KBM-7 (cell line): Measurements from ENCODE around the gene TMUB1.
A peak's percentile ranks its signal among the peaks of the same experiment; 100 is the strongest.

Source experiments
- DNase-seq: peaks from one replicate; pipeline ENCODE4 v3.0.0-alpha.2; 2015
- in situ Hi-C: fragments of 300-500 bp; cut with MboI; formaldehyde crosslinking; loops from 2 replicates; pipeline ENCODE4 v1.14.3; 2020; ENCODE audit warnings: low sequenced_read_pairs, low pct_unique_long_range_greater_than_20kb, mixed read lengths

The TMUB1 gene

DNA sequence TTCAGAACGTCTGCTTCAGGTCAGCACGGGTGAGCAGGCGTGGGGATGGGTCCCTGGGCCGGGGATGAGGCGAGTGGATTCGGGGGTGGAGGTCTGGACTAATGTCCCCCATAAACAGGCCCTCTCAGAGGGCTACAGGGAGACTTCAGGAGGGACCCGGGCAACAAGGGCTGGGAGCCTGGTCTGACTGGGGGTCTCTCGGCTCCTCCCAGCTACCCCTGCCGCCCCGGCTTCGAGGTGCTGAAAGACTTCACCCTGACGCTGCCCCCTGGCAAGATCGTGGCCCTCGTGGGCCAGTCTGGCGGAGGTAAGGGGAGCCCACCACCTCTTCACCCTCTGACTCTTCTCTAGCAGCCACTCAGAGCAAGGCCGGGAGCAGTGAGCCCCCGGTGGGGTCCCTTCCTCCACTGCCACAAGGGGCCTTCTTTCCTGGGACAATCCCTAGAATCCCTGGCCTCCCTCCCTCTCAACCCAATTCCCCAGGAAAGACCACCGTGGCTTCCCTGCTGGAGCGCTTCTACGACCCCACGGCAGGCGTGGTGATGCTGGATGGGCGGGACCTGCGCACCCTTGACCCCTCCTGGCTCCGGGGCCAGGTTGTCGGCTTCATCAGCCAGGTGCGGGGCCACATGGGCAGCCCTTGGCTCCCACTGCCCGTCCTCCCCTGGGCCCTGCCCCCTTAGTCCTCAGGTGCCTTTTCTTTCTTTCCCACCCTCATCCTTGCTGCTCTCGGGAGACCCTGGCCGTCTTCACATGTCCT lies 42.5 kb downstream of the TMUB1 start:
- in situ Hi-C loops = no loop called here
- no peak for DNase-seq

DNA sequence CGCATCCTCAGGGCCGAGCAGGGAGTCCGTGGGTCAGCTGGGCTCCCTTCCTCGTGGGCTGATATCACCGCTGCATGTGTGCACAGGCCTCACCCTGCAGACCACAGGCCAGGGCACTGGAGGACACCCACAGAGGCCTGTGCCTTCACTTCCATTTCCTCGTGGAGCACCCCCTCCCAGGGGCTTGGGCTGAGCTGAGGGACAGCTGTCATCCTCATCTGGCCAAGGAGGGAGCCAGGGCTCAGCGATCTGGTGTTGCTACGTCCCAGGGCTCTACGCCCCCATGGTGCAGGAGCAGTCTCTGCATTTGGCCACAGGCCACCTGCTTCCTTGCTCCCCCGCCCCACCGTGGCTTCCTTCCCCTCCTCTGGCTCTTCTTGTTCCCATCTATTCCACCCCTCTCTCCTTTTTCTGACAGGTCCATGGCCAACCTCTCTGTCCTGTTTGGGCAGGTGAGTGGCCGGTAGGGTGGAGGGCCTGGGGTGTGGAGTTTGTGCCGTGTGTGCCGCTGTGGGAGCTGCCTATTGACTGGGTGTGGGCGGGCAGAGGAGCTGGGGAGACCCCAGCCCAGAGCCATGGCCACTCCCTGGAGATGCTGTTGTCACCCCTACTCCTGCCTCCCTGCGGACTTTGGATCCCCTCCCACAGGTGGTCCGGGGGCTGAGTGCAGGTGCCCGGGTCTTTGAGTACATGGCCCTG lies 43.3 kb downstream of the TMUB1 start:
- DNase-seq = no peak
- in situ Hi-C loops = no loop called here

DNA sequence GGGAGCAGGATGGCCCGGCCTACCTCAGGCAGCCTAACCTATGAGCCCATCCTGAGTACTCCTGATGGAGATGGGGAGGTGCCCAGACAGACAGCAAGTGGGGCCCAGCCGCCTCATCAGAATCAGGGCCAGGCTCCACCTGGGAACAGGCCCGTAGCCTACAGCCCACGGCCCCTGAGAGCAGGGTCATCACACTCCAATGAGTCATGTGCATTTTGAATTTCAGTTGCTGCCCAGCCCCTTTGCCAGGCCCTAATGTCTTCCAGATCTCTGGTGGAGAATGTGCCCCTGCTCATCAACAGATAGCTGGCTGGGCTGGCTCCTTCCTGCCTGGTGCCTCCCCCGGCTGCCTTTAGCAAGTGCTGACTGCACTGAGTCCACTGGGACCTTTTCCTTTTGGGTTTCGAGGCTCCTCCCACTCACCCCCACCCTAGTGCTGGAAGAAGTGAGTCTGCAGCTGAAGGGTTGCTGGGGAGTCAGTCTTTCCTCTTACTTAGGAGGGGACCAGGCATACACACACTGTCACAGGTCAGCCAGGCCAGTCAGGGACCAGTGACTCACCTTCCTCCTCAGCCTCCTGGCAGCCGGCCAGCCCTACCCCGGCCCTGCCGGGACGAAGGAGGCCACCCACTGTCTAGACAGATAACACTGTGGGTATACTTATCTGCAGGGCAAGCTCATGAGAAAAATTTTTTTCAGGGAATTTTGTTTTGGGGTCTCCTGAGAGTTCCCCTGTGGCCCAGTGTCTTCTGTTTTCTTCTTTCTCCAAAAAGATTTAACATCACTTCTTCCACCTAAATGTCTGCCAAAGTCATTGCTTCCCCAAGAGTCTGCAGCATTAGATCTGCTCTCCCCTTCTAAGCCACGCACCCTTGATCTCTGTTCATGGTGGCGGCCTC lies 44.1 kb downstream of the TMUB1 start:
- DNase-seq = peak; percentile 75
- in situ Hi-C loops = no loop called here

DNA sequence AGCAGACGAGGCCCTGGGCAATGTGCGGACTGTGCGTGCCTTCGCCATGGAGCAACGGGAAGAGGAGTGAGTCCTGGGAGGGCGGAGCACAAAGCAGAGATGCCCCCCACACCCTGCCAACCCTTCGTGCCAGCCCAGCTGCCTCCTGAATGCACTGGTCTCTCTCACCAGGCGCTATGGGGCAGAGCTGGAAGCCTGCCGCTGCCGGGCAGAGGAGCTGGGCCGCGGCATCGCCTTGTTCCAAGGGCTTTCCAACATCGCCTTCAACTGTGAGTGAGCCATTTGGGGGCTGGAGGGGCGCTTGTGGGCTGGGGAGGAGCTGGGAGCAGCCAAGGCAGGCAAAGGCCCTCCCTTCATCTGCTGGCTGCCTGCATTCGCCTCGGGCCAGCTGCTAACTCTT lies 47.4 kb downstream of the TMUB1 start:
- in situ Hi-C loops = no loop called here
- DNase-seq = no peak

DNA sequence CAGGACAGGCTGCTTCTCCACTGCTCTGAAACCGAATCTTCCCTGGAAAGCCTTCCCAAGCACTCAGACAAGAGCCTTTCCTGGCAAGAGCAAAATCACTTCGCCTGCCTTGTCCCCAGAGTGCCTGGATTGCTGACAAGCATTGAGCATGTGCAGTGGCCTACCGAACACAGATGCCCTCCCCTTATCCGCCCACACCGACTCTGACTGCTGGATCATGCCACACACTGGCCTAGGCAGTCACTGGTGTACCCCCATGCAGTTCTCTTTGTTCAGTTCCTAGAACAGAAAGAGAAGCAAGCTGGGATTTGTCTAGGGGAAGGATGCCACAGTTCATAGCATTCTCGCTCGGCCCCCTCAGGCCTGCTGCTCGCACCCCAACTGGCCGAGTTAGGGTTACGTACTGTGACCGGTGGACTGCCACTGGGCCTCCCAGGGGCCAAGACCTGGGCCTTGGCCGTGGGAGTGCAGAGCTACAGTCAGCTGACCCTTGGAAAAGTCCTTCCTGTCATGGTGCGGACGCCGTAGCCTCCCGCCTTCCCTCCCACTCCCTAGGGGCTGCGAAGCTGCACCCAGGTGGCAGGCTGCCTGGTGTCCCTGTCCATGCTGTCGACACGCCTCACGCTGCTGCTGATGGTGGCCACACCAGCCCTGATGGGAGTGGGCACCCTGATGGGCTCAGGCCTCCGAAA lies 48.1 kb downstream of the TMUB1 start:
- in situ Hi-C loops = no loop called here
- no peak for DNase-seq

DNA sequence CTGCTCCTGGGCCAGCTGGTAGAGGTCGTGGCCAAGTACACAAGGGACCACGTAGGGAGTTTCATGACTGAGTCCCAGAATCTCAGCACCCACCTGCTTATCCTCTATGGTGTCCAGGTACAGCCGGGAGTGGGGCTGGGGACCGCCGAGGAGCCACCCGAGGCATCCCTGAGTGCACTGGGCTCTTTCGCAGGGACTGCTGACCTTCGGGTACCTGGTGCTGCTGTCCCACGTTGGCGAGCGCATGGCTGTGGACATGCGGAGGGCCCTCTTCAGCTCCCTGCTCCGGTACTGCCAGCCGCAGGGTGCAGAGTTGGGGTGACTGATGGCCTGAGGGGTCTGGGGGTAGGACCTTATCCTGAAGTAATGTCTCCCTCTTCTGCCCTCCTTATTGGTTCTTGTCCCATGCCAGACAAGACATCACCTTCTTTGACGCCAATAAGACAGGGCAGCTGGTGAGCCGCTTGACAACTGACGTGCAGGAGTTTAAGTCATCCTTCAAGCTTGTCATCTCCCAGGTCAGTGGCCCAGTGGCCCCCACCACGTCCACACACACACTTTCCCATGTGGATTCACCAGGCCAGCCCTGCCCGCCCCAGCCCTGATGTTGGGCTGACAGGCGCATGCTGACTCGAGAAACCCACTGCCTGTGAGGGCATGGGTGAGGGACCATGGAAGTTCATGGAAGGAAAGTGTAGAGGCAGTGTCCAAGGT lies 48.8 kb downstream of the TMUB1 start:
- no peak for DNase-seq
- in situ Hi-C loops = no loop called here

DNA sequence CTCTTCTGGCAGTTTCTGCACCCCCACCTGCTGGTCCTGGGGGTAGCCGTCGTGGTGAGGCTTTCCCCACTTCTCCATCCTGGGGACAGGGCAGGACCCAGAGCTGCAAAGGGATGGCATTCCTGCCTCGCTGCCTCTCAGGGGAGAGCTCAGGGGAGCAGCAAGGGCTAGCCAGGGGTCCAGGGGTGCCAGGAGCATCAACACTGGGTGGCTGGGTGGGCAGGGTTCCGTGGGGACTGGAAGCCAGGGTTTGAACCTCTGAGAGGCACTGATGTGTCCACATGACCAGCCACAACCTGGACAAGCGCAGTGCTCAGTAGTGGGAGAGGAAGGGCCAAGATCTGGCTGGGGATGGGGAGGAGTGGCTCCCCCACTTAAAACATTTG lies 49.4 kb downstream of the TMUB1 start:
- DNase-seq = no peak

DNA sequence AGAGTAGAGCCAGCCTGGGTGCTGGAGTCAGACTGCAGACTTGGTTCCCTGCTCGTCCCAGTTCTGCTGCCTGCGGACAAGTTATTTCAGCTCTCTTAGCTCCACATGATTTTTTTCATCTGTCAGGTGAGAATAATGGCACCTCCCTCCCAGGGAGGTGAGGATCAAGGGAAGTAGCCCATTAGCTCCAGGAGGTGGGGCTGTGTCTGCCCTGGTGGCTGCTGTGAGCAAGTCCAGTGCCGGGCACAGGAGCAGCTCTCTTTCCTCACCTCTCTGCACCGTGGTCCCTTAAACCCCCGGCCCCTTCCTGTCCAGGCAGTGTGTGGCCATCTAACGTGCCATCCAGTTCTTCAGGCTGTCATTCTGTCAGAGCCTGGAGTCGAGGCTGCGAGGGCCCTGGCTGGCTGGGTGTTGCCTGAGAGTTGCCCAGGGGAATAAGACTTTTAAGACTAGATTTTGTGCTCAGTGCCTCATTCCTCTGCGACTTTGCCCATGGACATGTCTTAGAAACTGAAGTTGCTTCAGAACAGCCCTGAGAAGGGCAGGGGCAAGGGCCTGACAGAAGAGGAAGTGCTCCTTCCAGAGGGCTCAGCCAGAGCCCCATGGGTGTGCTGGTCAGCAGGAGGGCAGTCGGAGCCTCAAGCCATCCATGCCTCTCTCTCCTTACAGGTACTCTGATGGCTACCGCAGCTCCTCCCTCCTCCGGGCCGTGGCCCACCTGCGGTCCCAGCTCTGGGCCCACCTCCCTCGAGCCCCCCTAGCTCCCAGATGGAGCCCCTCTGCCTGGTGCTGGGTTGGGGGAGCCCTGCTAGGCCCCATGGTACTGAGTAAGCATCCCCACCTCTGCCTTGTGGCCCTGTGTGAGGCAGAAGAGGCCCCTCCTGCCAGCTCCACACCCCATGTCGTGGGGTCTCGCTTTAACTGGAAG lies 50.1 kb downstream of the TMUB1 start:
- in situ Hi-C loops = no loop called here

More for the DNA sequence above, 49.4 kb downstream of the TMUB1 start:
- in situ Hi-C loops = no loop called here

More for the DNA sequence above, 50.1 kb downstream of the TMUB1 start:
- DNase-seq = no peak
